Hepatocyte (in vitro differentiated cells): ENCODE results near the gene GLA. TPM values are rescaled to one million over a fixed set of nuclear protein-coding genes. Genes with fewer than 3 reads are reported as not detected.

Experiments
- DNase-seq: peaks from one replicate; pipeline ENCODE4 v3.0.0-alpha.2; 2016; ENCODE audit warnings: low spot score
- H2AFZ ChIP-seq: fragments of 200-600 bp; sonication (generic); 2 replicates; pipeline ENCODE4 v1.6.0; 2016; ENCODE audit warnings: antibody characterized with exemption, mild to moderate bottlenecking
- H3K27ac ChIP-seq: fragments of 200-600 bp; sonication (generic); 2 replicates; pipeline ENCODE4 v1.5.1; 2016; ENCODE audit warnings: mild to moderate bottlenecking
- H3K27me3 ChIP-seq: fragments of 200-600 bp; sonication (generic); 2 replicates; pipeline ENCODE4 v1.6.1; 2016
- H3K36me3 ChIP-seq: fragments of 200-600 bp; sonication (generic); replicated peaks from 2 replicates; pipeline ENCODE4 v1.5.1; 2016; ENCODE audit warnings: low read depth; ENCODE audit not compliant: insufficient read depth
- H3K4me1 ChIP-seq: fragments of 200-600 bp; sonication (generic); 2 replicates; pipeline ENCODE4 v1.5.1; 2016; ENCODE audit warnings: mild to moderate bottlenecking, moderate library complexity; ENCODE audit not compliant: insufficient read depth
- H3K4me2 ChIP-seq: fragments of 200-600 bp; sonication (generic); 2 replicates; pipeline ENCODE4 v1.6.0; 2016
- H3K4me3 ChIP-seq: fragments of 200-600 bp; sonication (generic); 2 replicates; pipeline ENCODE4 v1.5.1; 2016; ENCODE audit warnings: mild to moderate bottlenecking
- H3K79me2 ChIP-seq: fragments of 200-600 bp; sonication (generic); 2 replicates; pipeline ENCODE4 v1.6.0; 2017; ENCODE audit warnings: mild to moderate bottlenecking
- H3K9me2 ChIP-seq: fragments of 200-600 bp; sonication (generic); replicated peaks from 2 replicates; pipeline ENCODE4 v1.6.0; 2017; ENCODE audit warnings: mild to moderate bottlenecking; ENCODE audit not compliant: insufficient read depth
- H3K9me3 ChIP-seq: fragments of 200-600 bp; sonication (generic); 2 replicates; pipeline ENCODE4 v1.5.1; 2016; ENCODE audit warnings: low read depth, mild to moderate bottlenecking
- H4K20me1 ChIP-seq: fragments of 200-600 bp; sonication (generic); 2 replicates; pipeline ENCODE4 v1.6.0; 2016; ENCODE audit warnings: mild to moderate bottlenecking; ENCODE audit not compliant: insufficient read depth, poor library complexity, severe bottlenecking
- CTCF ChIP-seq: fragments of 200-600 bp; sonication (generic); IDR thresholded peaks from 2 replicates; pipeline ENCODE4 v1.5.1; 2016; ENCODE audit warnings: antibody characterized with exemption, mild to moderate bottlenecking; ENCODE audit not compliant: poor library complexity
- EZH2 ChIP-seq: fragments of 200-600 bp; sonication (generic); IDR thresholded peaks from 2 replicates; pipeline ENCODE4 v1.6.1; 2016; ENCODE audit warnings: antibody characterized with exemption, mild to moderate bottlenecking, borderline replicate concordance
- EZH2phosphoT487 ChIP-seq: fragments of 200-600 bp; sonication (generic); IDR thresholded peaks from one replicate; pipeline ENCODE4 v1.6.1; 2018; ENCODE audit warnings: antibody characterized with exemption, mild to moderate bottlenecking, low read depth, moderate library complexity; ENCODE audit not compliant: unreplicated experiment, severe bottlenecking
- WGBS: methylation state at CpG from one replicate; pipeline ENCODE4 v1.1.6; 2016; ENCODE audit warnings: low lambda C conversion rate; ENCODE audit errors: missing lambda C conversion rate; 5-methylcytosine and 5-hydroxymethylcytosine counted together
- polyA plus RNA-seq: library from polyadenylated mRNA; unstranded; fragments of >200 nt; fragmentation: Nextera tagmentation; extraction: Ambion mirVana; gene quantifications from 2 replicates; pipeline ENCODE4 v1.2.1, GENCODE V29; 2016
- total RNA-seq: library from RNA; depleted of rRNA; stranded (reverse); fragments of >200 nt; gene quantifications from 2 replicates; pipeline ENCODE4 v1.2.3, GENCODE V29; 2014

Gene GLA
- total and polyA plus RNA-seq, 2 experiments from 2014 or later: 86.4 to 134 TPM

- H3K4me3 ChIP-seq: no peak overlapping the region
- no peaks in the 10 kb centered on the region for H3K9me2 ChIP-seq
- no peak overlapping the region for H3K27ac ChIP-seq
- no peak for DNase-seq
- H3K4me1 ChIP-seq: peaks cover 7% of the 10 kb centered on the region
- H3K36me3 ChIP-seq: no peaks in the 10 kb centered on the region
- peaks cover 49% of the 10 kb centered on the region for H3K79me2 ChIP-seq
- H3K27me3 ChIP-seq: no peaks in the 10 kb centered on the region
- no peaks in the 10 kb centered on the region for H3K9me3 ChIP-seq
- H3K4me2 ChIP-seq: no peak overlapping the region
- TF ChIP-seq EZH2: no peak
- no peak for TF ChIP-seq CTCF
- no peak for TF ChIP-seq EZH2phosphoT487
- H4K20me1 ChIP-seq: peaks cover 12% of the 10 kb centered on the region
- 91% methylated on average over 10 of the region's 10 CpGs for WGBS
- no peak overlapping the region for H2AFZ ChIP-seq
These were observed 4.3 kb upstream of the GLA start for GRCh38 chrX:101411984-101412383.

DNA sequence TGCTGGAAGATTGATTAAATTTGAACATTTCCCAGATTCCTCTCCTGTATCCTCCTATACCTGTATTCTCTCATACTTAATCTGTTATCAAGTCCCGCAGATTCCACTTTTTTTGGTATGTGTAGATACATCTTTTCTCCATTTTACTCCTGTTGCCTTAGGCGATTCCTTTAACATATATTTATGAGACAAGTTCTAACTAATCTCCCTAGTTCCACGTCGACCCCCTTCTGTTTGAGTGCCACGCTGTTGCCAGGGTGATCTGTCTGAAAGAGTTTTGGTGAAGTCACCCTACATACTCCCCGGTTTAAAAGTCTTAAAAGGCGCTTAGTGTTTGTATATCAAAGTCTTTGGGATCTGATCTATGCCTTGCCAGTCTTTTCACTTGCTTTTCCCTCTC, 2.7 kb upstream of the GLA start:
- H3K4me1 ChIP-seq: no peaks in the 10 kb centered on the region
- peak overlapping the region; percentile 34 for H3K27ac ChIP-seq
- H4K20me1 ChIP-seq: peaks cover 12% of the 10 kb centered on the region
- 57% methylated on average over 7 of the region's 7 CpGs for WGBS
- no peak overlapping the region for H2AFZ ChIP-seq
- DNase-seq: no peak
- H3K9me3 ChIP-seq: no peaks in the 10 kb centered on the region
- H3K79me2 ChIP-seq: peaks cover 58% of the 10 kb centered on the region
- TF ChIP-seq EZH2phosphoT487 (no peak), CTCF (no peak), EZH2 (no peak)
- peak overlapping the region; percentile 74 for H3K4me2 ChIP-seq
- no peak overlapping the region for H3K4me3 ChIP-seq
- H3K36me3 ChIP-seq: no peaks in the 10 kb centered on the region
- no peaks in the 10 kb centered on the region for H3K9me2 ChIP-seq
- no peaks in the 10 kb centered on the region for H3K27me3 ChIP-seq

DNA sequence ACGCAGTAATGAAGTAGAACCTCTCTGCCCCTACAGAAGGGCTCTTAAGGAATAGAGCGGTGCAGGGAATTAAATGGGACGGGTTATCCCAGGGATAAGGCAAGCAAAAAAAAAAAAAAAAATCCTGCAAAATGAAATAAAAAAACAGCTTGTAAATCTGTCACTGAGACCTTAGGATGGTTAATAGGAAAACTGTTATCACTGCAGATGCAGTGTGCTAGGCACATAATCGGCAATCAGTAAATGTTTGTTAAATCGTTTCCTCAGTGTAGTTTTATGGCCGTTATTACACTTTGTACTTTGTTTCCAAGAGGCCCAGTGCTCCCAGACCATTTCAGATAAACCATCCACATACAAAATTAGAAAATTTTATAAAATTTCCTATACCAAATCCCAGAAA, 1.3 kb upstream of the GLA start:
- H3K79me2 ChIP-seq: peaks cover 66% of the 10 kb centered on the region
- H3K27me3 ChIP-seq: no peaks in the 10 kb centered on the region
- peak; percentile 17 for DNase-seq
- WGBS: 49% methylated on average over 6 of the region's 6 CpGs
- no peak overlapping the region for H2AFZ ChIP-seq
- H3K36me3 ChIP-seq: no peaks in the 10 kb centered on the region
- TF ChIP-seq CTCF: no peak
- no peak for TF ChIP-seq EZH2phosphoT487
- H3K9me3 ChIP-seq: no peaks in the 10 kb centered on the region
- H3K4me2 ChIP-seq: peak overlapping the region; percentile 74
- H4K20me1 ChIP-seq: peaks cover 12% of the 10 kb centered on the region
- H3K4me3 ChIP-seq: peak overlapping the region; percentile 62
- H3K9me2 ChIP-seq: no peaks in the 10 kb centered on the region
- peak overlapping the region; percentile 97 for H3K27ac ChIP-seq
- H3K4me1 ChIP-seq: no peaks in the 10 kb centered on the region

GRCh38 chrX:101408532-101408841, 762 bp upstream of the GLA start:
- no peaks in the 10 kb centered on the region for H3K4me1 ChIP-seq

More at GRCh38 chrX:101408532-101408841, 762 bp upstream of the GLA start:
- Histone ChIP-seq H3K36me3 (no peaks in the 10 kb centered on the region), H3K4me3 (peak overlapping the region; percentile 62), H3K9me2 (no peaks in the 10 kb centered on the region), H3K27ac (peak overlapping the region; percentile 97), H3K79me2 (peaks cover 66% of the 10 kb centered on the region), H3K4me2 (peak overlapping the region; percentile 74), H4K20me1 (peaks cover 12% of the 10 kb centered on the region), H2AFZ (no peak overlapping the region), H3K27me3 (no peaks in the 10 kb centered on the region), H3K9me3 (no peaks in the 10 kb centered on the region)
- no peak for DNase-seq
- 47% methylated on average over 8 of the region's 8 CpGs for WGBS
- TF ChIP-seq EZH2 (no peak), EZH2phosphoT487 (no peak), CTCF (no peak)
